Stimulated activated CD8-positive, alpha-beta memory T cell treated with anti-CD3 and anti-CD28 coated beads, Interleukin-4, amount 100 ng/mL, for 4 hours (primary cell): Measurements from ENCODE around the gene NRG2.

ENCODE experiments used
- DNase-seq, 2 donors: peaks; one replicate each; pipeline ENCODE4 v3.0.0-alpha.2; 2020; ENCODE audit warnings: low read depth in 2 of 2, low spot score in 1 of 2

The NRG2 gene

GRCh38 chr5:140011297-140011802 is 31.7 kb downstream of the NRG2 start:
- no peak for DNase-seq

GRCh38 chr5:140010798-140011197 is 32.3 kb downstream of the NRG2 start:
- no peak for DNase-seq

GRCh38 chr5:140007311-140007710 is 35.8 kb downstream of the NRG2 start:
- no peak for DNase-seq

GRCh38 chr5:140005145-140005591 is 37.9 kb downstream of the NRG2 start:
- DNase-seq, result no peak

GRCh38 chr5:140004174-140004573 is 38.9 kb downstream of the NRG2 start:
- no peak for DNase-seq

GRCh38 chr5:140003519-140003918 is 39.6 kb downstream of the NRG2 start:
- DNase-seq, result no peak

GRCh38 chr5:140000332-140000731 is 42.8 kb downstream of the NRG2 start:
- DNase-seq, result no peak

GRCh38 chr5:139998837-139999236 is 44.3 kb downstream of the NRG2 start:
- no peak for DNase-seq

- DNase-seq, result no peak
Observed at GRCh38 chr5:139997276-139997675, 45.8 kb downstream of the NRG2 start.

GRCh38 chr5:139995929-139996328 is 47.2 kb downstream of the NRG2 start:
- DNase-seq, result no peak

- no peak for DNase-seq
Observed at GRCh38 chr5:139994234-139994633, 48.9 kb downstream of the NRG2 start.

GRCh38 chr5:139985733-139986132 is 57.4 kb downstream of the NRG2 start:
- DNase-seq, result no peak

- DNase-seq, result no peak
Observed at GRCh38 chr5:139985290-139985689, 57.8 kb downstream of the NRG2 start.

- DNase-seq, result no peak
Observed at GRCh38 chr5:139984816-139985215, 58.3 kb downstream of the NRG2 start.

- no peak for DNase-seq
Observed at GRCh38 chr5:139982975-139983240, 60.2 kb downstream of the NRG2 start.

- no peak for DNase-seq
Observed at GRCh38 chr5:139982157-139982974, 60.7 kb downstream of the NRG2 start.

GRCh38 chr5:139980765-139981164 is 62.3 kb downstream of the NRG2 start:
- DNase-seq, result no peak

- DNase-seq, result no peak
Observed at GRCh38 chr5:139979943-139980342, 63.2 kb downstream of the NRG2 start.

GRCh38 chr5:139979518-139979917 is 63.6 kb downstream of the NRG2 start:
- no peak for DNase-seq

GRCh38 chr5:139976703-139977102 is 66.4 kb downstream of the NRG2 start:
- DNase-seq, result no peak

GRCh38 chr5:139975942-139976341 is 67.2 kb downstream of the NRG2 start:
- DNase-seq, result no peak

- DNase-seq, result no peak
Observed at GRCh38 chr5:139975306-139975705, 67.8 kb downstream of the NRG2 start.

GRCh38 chr5:139974661-139975060 is 68.4 kb downstream of the NRG2 start:
- no peak for DNase-seq
